ENCODE data around the gene COMT. TPM values are rescaled to one million over a fixed set of nuclear protein-coding genes. Genes with fewer than 3 reads are reported as not detected.

Gene COMT
- total RNA-seq, 2 experiments from 2014 or later = 90.8 to 112 TPM

DNA sequence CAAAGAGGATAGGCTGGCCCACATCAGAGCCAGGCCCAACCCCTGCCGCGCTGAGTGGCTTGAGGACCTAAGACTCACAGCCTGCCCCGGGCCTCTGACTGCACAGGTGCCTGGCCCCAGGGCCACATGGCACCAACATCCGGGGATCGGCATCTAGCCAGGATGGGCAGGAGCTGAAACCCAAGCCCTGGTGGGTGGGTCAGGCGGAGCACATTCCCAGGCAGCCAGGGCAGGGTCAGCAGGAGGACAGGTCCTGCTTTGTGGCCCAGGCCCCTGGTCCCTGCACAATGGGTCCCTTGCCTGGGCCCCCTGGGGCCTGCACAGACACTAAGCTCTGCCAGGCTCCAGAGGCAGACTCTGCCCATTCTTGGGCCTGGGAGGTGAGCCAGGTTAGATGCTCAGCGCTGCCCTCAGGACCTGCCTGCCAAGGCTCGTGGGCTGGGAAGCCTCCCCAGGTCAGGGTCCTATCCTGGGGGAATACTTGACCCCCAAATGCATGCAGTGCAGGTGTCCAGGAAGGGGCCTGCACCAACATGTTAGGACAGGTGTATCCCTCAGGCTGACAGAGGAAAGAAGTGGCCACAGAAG is 41.5 kb downstream of the COMT start:
- ChIA-PET POLR2A (no interaction called here), CTCF (ENCODE audit: unreplicated experiment) (no interaction called here)
- no peak overlapping the region for H2AFZ ChIP-seq (ENCODE audit: low read length)
- H3K4me2 ChIP-seq (ENCODE audit: low read length) = no peak overlapping the region
- H3K27ac ChIP-seq (ENCODE audit: low read depth, low read length, poor library complexity, severe bottlenecking) = no peak overlapping the region
- no TSS peak for BruUV-seq (replicated peaks)
- H3K36me3 ChIP-seq (ENCODE audit: insufficient read depth, low read length) = no peaks in the 10 kb centered on the region
- H3K9me2 ChIP-seq (ENCODE audit: insufficient read depth, low read length) = no peaks in the 10 kb centered on the region
- no peaks in the 10 kb centered on the region for H3K9me3 ChIP-seq (ENCODE audit: low read length)
- no peak for DNase-seq (ENCODE audit: low spot score)
- TF ChIP-seq EZH2phosphoT487 (IDR thresholded peaks at IDR 0.05; ENCODE audit: borderline replicate concordance, low read depth, low read length) = no peak
- TF ChIP-seq, protein P1, sequence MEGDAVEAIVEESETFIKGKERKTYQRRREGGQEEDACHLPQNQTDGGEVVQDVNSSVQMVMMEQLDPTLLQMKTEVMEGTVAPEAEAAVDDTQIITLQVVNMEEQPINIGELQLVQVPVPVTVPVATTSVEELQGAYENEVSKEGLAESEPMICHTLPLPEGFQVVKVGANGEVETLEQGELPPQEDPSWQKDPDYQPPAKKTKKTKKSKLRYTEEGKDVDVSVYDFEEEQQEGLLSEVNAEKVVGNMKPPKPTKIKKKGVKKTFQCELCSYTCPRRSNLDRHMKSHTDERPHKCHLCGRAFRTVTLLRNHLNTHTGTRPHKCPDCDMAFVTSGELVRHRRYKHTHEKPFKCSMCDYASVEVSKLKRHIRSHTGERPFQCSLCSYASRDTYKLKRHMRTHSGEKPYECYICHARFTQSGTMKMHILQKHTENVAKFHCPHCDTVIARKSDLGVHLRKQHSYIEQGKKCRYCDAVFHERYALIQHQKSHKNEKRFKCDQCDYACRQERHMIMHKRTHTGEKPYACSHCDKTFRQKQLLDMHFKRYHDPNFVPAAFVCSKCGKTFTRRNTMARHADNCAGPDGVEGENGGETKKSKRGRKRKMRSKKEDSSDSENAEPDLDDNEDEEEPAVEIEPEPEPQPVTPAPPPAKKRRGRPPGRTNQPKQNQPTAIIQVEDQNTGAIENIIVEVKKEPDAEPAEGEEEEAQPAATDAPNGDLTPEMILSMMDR (conservative IDR thresholded peaks at IDR 0.05; ENCODE audit: low read length) = no peak
- no peaks in the 10 kb centered on the region for H4K20me1 ChIP-seq (ENCODE audit: insufficient read depth, low read length)
- H3K4me1 ChIP-seq (ENCODE audit: insufficient read depth, low read length, poor library complexity, severe bottlenecking) = peaks cover 8% of the 10 kb centered on the region
- H3K79me2 ChIP-seq (ENCODE audit: insufficient read depth, low read depth, low read length) = no peaks in the 10 kb centered on the region
- intact Hi-C loops (cut with micrococcal nuclease; ENCODE audit: unreplicated experiment) = no loop called here
- no peak overlapping the region for H3K4me3 ChIP-seq (ENCODE audit: low read depth, low read length, poor library complexity, severe bottlenecking)

GRCh38 chr22:19983741-19984140 is 42.2 kb downstream of the COMT start:
- H3K4me3 ChIP-seq (ENCODE audit: low read depth, low read length, poor library complexity, severe bottlenecking) = no peak overlapping the region
- H3K9me2 ChIP-seq (ENCODE audit: insufficient read depth, low read length) = no peaks in the 10 kb centered on the region
- intact Hi-C loops (cut with micrococcal nuclease; ENCODE audit: unreplicated experiment) = no loop called here
- H3K9me3 ChIP-seq (ENCODE audit: low read length) = no peaks in the 10 kb centered on the region
- H2AFZ ChIP-seq (ENCODE audit: low read length) = no peak overlapping the region
- ChIA-PET POLR2A (no interaction called here), CTCF (ENCODE audit: unreplicated experiment) (no interaction called here)
- H4K20me1 ChIP-seq (ENCODE audit: insufficient read depth, low read length) = no peaks in the 10 kb centered on the region
- H3K4me1 ChIP-seq (ENCODE audit: insufficient read depth, low read length, poor library complexity, severe bottlenecking) = peaks cover 8% of the 10 kb centered on the region
- no peaks in the 10 kb centered on the region for H3K36me3 ChIP-seq (ENCODE audit: insufficient read depth, low read length)
- H3K4me2 ChIP-seq (ENCODE audit: low read length) = no peak overlapping the region
- no peak for DNase-seq (ENCODE audit: low spot score)
- H3K27ac ChIP-seq (ENCODE audit: low read depth, low read length, poor library complexity, severe bottlenecking) = no peak overlapping the region
- no peaks in the 10 kb centered on the region for H3K79me2 ChIP-seq (ENCODE audit: insufficient read depth, low read depth, low read length)
- TF ChIP-seq, protein P1 (conservative IDR thresholded peaks at IDR 0.05; ENCODE audit: low read length) = no peak
- no peak for TF ChIP-seq EZH2phosphoT487 (IDR thresholded peaks at IDR 0.05; ENCODE audit: borderline replicate concordance, low read depth, low read length)
- BruUV-seq (replicated peaks) = no TSS peak

DNA sequence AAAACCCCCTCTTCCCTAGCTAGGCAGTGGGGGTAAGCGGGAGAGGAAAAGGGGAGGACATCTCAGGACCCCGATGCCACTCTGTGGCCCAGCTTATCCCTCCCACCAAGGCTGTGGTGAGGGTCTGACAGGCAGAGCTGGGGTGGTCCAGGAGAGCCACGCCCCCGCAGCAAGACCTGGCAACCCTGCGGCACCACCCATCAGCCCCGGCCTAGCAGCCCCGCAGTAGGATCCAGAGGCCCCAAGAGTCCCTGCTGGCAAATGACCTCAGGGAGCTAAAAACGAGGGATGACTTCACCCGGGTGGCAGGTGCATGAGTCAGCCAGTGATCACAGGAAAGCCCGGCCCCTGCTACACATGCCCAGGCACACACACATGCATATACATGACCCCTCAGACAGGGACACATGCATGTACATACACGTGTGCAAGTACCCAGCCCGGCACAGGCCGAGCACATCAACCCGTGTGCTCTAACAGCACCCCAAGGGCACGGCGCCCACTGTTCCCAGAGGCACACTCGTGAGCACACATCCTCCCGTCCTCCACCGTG is 42.7 kb downstream of the COMT start:
- Histone ChIP-seq H3K4me2 (ENCODE audit: low read length) (no peak overlapping the region), H3K4me3 (ENCODE audit: low read depth, low read length, poor library complexity, severe bottlenecking) (no peak overlapping the region), H3K79me2 (ENCODE audit: insufficient read depth, low read depth, low read length) (no peaks in the 10 kb centered on the region), H4K20me1 (ENCODE audit: insufficient read depth, low read length) (no peaks in the 10 kb centered on the region), H3K27ac (ENCODE audit: low read depth, low read length, poor library complexity, severe bottlenecking) (no peak overlapping the region), H3K9me3 (ENCODE audit: low read length) (no peaks in the 10 kb centered on the region), H3K4me1 (ENCODE audit: insufficient read depth, low read length, poor library complexity, severe bottlenecking) (peaks cover 8% of the 10 kb centered on the region), H3K9me2 (ENCODE audit: insufficient read depth, low read length) (no peaks in the 10 kb centered on the region), H3K36me3 (ENCODE audit: insufficient read depth, low read length) (no peaks in the 10 kb centered on the region), H2AFZ (ENCODE audit: low read length) (no peak overlapping the region)
- CTCF ChIA-PET (ENCODE audit: unreplicated experiment) = no interaction called here
- no peak for DNase-seq (ENCODE audit: low spot score)
- intact Hi-C loops (cut with micrococcal nuclease; ENCODE audit: unreplicated experiment) = no loop called here
- POLR2A ChIA-PET = no interaction called here
- no TSS peak for BruUV-seq (replicated peaks)
- TF ChIP-seq EZH2phosphoT487 (IDR thresholded peaks at IDR 0.05; ENCODE audit: borderline replicate concordance, low read depth, low read length) = no peak
- TF ChIP-seq, protein P1 (conservative IDR thresholded peaks at IDR 0.05; ENCODE audit: low read length) = no peak
